AG04450 (cell line): ENCODE measurements around the gene RAB1B. TPM values are rescaled to one million over a fixed set of nuclear protein-coding genes. Genes with fewer than 3 reads are reported as not detected.

Experiments
- CTCF ChIA-PET: fragments of 300-600, 350-600 bp; formaldehyde crosslinking; extraction: SDS; loops from one replicate; lab custom pipeline; 2022; ENCODE audit warnings: antibody characterized with exemption, inconsistent platforms; lab: Charles Lee
- POLR2A ChIA-PET: fragments of 350-600 bp; formaldehyde crosslinking; extraction: SDS; loops from one replicate; lab custom pipeline; 2021; ENCODE audit warnings: antibody characterized with exemption, inconsistent platforms; lab: Yijun Ruan, JAX
- DNase-seq: peaks from one replicate; pipeline ENCODE4 v3.0.0-alpha.2; 2011; ENCODE audit warnings: low read depth, low spot score
- H3K27ac ChIP-seq: one replicate; pipeline ENCODE4 v1.5.1; 2012; ENCODE audit warnings: low read depth, low read length, control low read depth
- H3K27me3 ChIP-seq: one replicate; pipeline ENCODE4 v1.6.0; 2012; ENCODE audit warnings: low read length; ENCODE audit not compliant: control insufficient read depth, insufficient read depth
- H3K4me3 ChIP-seq: 2 replicates; pipeline ENCODE4 v1.5.1; 2011; ENCODE audit warnings: mild to moderate bottlenecking, low read depth, low read length, control low read depth
- H3K9me3 ChIP-seq: 2 replicates; pipeline ENCODE4 v1.5.1; 2012; ENCODE audit warnings: low read length; ENCODE audit not compliant: control insufficient read depth, insufficient read depth
- CTCF ChIP-seq: IDR thresholded peaks from 2 replicates; pipeline ENCODE4 v1.5.1; 2011; ENCODE audit warnings: low read depth, low read length, control low read depth, inconsistent platforms
- polyA plus RNA-seq: library from polyadenylated mRNA; depleted of rRNA; stranded (reverse); fragments of >200 nt; gene quantifications from 2 replicates; pipeline ENCODE4 v1.2.3, GENCODE V29; 2011

The RAB1B gene
- polyA plus RNA-seq, 1 experiment, result 127 TPM

DNA sequence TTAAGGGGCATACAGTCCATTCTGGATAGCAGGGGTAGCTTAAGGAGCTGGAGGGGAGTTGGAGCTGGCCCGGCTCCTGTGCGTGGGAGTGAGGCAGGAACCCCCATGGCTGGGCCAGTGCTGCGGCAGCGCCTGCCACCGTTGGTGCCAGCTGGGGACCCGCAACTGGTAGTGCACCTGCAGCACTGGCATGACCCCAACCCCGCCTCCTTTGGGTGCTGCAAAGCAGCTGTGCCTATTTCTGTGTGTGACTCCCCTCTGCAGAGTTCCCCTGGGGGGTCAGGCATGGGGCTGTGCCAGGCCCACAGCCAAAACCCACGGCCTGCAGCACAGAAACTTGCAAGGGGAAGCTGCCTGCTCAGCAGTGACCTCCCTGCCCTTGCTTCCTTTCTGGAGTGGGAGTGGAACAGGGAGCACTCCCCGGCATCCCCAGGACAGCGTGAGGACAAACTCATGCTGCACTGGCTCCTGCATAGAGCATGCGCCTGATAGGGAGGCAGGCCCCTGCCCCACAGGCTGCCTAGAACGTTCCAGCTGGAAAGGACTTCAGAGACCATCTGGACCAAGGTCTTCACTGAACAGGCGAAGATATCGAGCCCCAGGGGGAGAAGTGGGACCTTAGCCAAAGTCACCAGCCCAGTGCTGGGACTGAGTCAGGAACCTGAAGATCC lies 26.2 kb upstream of the RAB1B start:
- CTCF ChIA-PET, result interaction anchor here (2.7 kb wide), 1 partner anchor 20 kb away, joined by 15 read pairs; no protein-coding TSS in a partner anchor

GRCh38 chr11:66243782-66244535 lies 24.5 kb upstream of the RAB1B start:
- Histone ChIP-seq H3K4me3 (no peak overlapping the region), H3K27me3 (no peaks in the 10 kb centered on the region), H3K9me3 (no peaks in the 10 kb centered on the region), H3K27ac (no peak overlapping the region)
- POLR2A ChIA-PET, result no interaction called here
- no peak for DNase-seq
- CTCF ChIA-PET, result no interaction called here
- TF ChIP-seq CTCF, result no peak

More for the DNA sequence above, 26.2 kb upstream of the RAB1B start:
- POLR2A ChIA-PET, result interaction anchor here (0.6 kb wide), 1 partner anchor 13 kb away, joined by 4 read pairs; no protein-coding TSS in a partner anchor
- TF ChIP-seq CTCF, result no peak
- DNase-seq, result no peak
- H3K27ac ChIP-seq, result no peak overlapping the region
- no peak overlapping the region for H3K4me3 ChIP-seq
- H3K9me3 ChIP-seq, result no peaks in the 10 kb centered on the region
- no peaks in the 10 kb centered on the region for H3K27me3 ChIP-seq

GRCh38 chr11:66247295-66247694 lies 21.1 kb upstream of the RAB1B start:
- no peaks in the 10 kb centered on the region for H3K9me3 ChIP-seq
- POLR2A ChIA-PET, result interaction anchor here (1.2 kb wide), 1 partner anchor 11 kb away, joined by 3 read pairs; no protein-coding TSS in a partner anchor
- no peak overlapping the region for H3K4me3 ChIP-seq
- no peak overlapping the region for H3K27ac ChIP-seq
- CTCF ChIA-PET, result interaction anchor here (1.2 to 2.3 kb wide), 2 partner anchors 12 to 24 kb away, joined by 8 to 9 read pairs; no protein-coding TSS in a partner anchor
- TF ChIP-seq CTCF, result no peak
- no peak for DNase-seq
- H3K27me3 ChIP-seq, result no peaks in the 10 kb centered on the region

DNA sequence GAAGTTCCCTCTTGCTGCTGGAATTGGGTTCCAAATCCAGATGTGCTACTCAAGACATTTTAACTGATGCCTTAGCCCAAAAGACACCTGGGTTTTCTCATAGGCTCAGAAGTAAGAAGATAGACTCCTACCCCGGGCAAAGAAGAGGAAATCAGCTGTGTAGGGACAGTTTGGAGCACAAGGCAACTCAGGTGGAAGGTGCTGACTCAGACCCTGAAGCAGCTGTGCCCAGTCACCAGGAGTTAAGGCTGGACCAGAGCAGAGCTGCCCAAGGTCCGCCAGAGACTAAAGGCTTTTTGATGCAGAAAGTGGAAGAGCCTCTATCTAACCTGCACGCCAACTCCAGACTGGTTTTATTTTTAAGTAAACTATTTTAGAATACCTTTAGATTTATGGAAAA lies 20.6 kb upstream of the RAB1B start:
- Histone ChIP-seq H3K9me3 (no peaks in the 10 kb centered on the region), H3K27ac (no peak overlapping the region), H3K4me3 (no peak overlapping the region), H3K27me3 (no peaks in the 10 kb centered on the region)
- POLR2A ChIA-PET, result no interaction called here
- no peak for DNase-seq
- no peak for TF ChIP-seq CTCF
- CTCF ChIA-PET, result interaction anchor here (1.2 to 2.3 kb wide), 2 partner anchors 11 to 25 kb away, joined by 8 to 9 read pairs; no protein-coding TSS in a partner anchor

- CTCF ChIA-PET, result no interaction called here
- no peak for TF ChIP-seq CTCF
- Histone ChIP-seq H3K27me3 (no peaks in the 10 kb centered on the region), H3K4me3 (no peak overlapping the region), H3K27ac (no peak overlapping the region), H3K9me3 (no peaks in the 10 kb centered on the region)
- no peak for DNase-seq
- POLR2A ChIA-PET, result no interaction called here
These were observed 19.5 kb upstream of the RAB1B start for GRCh38 chr11:66248903-66249302.
